Activated CD4-positive, alpha-beta T cell treated with anti-CD3 and anti-CD28 coated beads, Interleukin-2, Interleukin-6, amounts not matched to agents 100 ng/mL and 50 ng/mL, durations not matched to agents 16 hours and 8 hours (primary cell): ENCODE results near the gene WWC1.
"Not testable (repeated sequence)": the region's sequence is repeated elsewhere in the genome, so short reads cannot be mapped to it uniquely, and the experiment has no call there.

Experiments
- DNase-seq: peaks from one replicate; pipeline ENCODE4 v3.0.0-alpha.2; 2020

The WWC1 gene

GRCh38 chr5:168310541-168310940 is 19.1 kb downstream of the WWC1 start:
- DNase-seq, result not testable (repeated sequence)

- DNase-seq, result no peak
Measured at GRCh38 chr5:168311061-168311566, 19.7 kb downstream of the WWC1 start.

- DNase-seq, result no peak
Measured at GRCh38 chr5:168312606-168313295, 21.3 kb downstream of the WWC1 start.

- no peak for DNase-seq
Measured at GRCh38 chr5:168313596-168314204, 22.3 kb downstream of the WWC1 start.

GRCh38 chr5:168314735-168315411 is 23.4 kb downstream of the WWC1 start:
- DNase-seq, result no peak

- no peak for DNase-seq
Measured at GRCh38 chr5:168315416-168316138, 24.1 kb downstream of the WWC1 start.

- DNase-seq, result no peak
Measured at GRCh38 chr5:168316139-168316578, 24.7 kb downstream of the WWC1 start.

GRCh38 chr5:168317096-168317520 is 25.7 kb downstream of the WWC1 start:
- DNase-seq, result no peak

- DNase-seq, result no peak
Measured at GRCh38 chr5:168317521-168318147, 26.2 kb downstream of the WWC1 start.

- no peak for DNase-seq
Measured at GRCh38 chr5:168318240-168318639, 26.8 kb downstream of the WWC1 start.

GRCh38 chr5:168319774-168320173 is 28.3 kb downstream of the WWC1 start:
- no peak for DNase-seq

GRCh38 chr5:168320805-168321204 is 29.4 kb downstream of the WWC1 start:
- no peak for DNase-seq

GRCh38 chr5:168324859-168325630 is 33.6 kb downstream of the WWC1 start:
- no peak for DNase-seq

GRCh38 chr5:168327019-168327421 is 35.6 kb downstream of the WWC1 start:
- DNase-seq, result no peak

- DNase-seq, result no peak
Measured at GRCh38 chr5:168327451-168327850, 36.0 kb downstream of the WWC1 start.

- no peak for DNase-seq
Measured at GRCh38 chr5:168327994-168328393, 36.5 kb downstream of the WWC1 start.

GRCh38 chr5:168328814-168329213 is 37.4 kb downstream of the WWC1 start:
- no peak for DNase-seq

GRCh38 chr5:168329302-168329701 is 37.9 kb downstream of the WWC1 start:
- DNase-seq, result no peak

- no peak for DNase-seq
Measured at GRCh38 chr5:168332042-168332441, 40.6 kb downstream of the WWC1 start.

- DNase-seq, result no peak
Measured at GRCh38 chr5:168334280-168334679, 42.8 kb downstream of the WWC1 start.

GRCh38 chr5:168334695-168335094 is 43.2 kb downstream of the WWC1 start:
- DNase-seq, result no peak

GRCh38 chr5:168337361-168337760 is 45.9 kb downstream of the WWC1 start:
- DNase-seq, result no peak
